ENCODE results near the gene RPL37.
"Not testable (repeated sequence)": the region's sequence is repeated elsewhere in the genome, so short reads cannot be mapped to it uniquely, and the experiment has no call there.

- TF ChIP-seq POLR2A (IDR thresholded peaks at IDR 0.05); CTCF (IDR thresholded peaks at IDR 0.05 in 4 of 5, conservative IDR thresholded peaks at IDR 0.05 in 1 of 5): not testable (repeated sequence)
Observed at GRCh38 chr5:40794340-40794739, 40.7 kb downstream of the RPL37 start.

Measured in gastrocnemius medialis (tissue), 4 donors.